ENCODE data around the gene SLF2. TPM values are rescaled to one million over a fixed set of nuclear protein-coding genes. Genes with fewer than 3 reads are reported as not detected.
A peak's percentile ranks its signal among the peaks of the same experiment; 100 is the strongest.

SLF2 gene
- total and polyA plus RNA-seq, 9 of the 15 experiments (the other 6 are each of a cell fraction or from before 2014, with no cell fraction given): 1.7 to 18.4 (median 7.8) TPM

- DNase-seq (ENCODE audit: extremely low read depth in 1 of 4, low spot score in 3 of 4): no peak
- no peak for FAIRE-seq
- Histone ChIP-seq H3K4me2 (ENCODE audit: insufficient read depth, low read length) (no peak overlapping the region), H3K9me1 (ENCODE audit: control insufficient read depth, insufficient read depth, low read length) (no peaks in the 10 kb centered on the region), H3K4me1 (replicated peaks in 1 of 2; ENCODE audit: control insufficient read depth in 2 of 2, insufficient read depth in 2 of 2, low read length in 2 of 2) (peaks cover 14 to 54% of the 10 kb centered on the region in 2 experiments; a peak in 4 of 5 replicates), H2AFZ (ENCODE audit: low read depth, low read length) (no peak overlapping the region), H3K9ac (ENCODE audit: insufficient read depth in 1 of 2, low read depth in 2 of 2, low read length in 2 of 2) (peak overlapping the region in 1 of 2 experiments; percentile 45; a peak in 2 of 4 replicates), H3K79me2 (ENCODE audit: control insufficient read depth, insufficient read depth, low read length) (peaks cover under 1% of the 10 kb centered on the region; the same call in 1 of the 3 replicates), H3K27me3 (ENCODE audit: control insufficient read depth in 2 of 2, insufficient read depth in 2 of 2, low read length in 2 of 2) (no peaks in the 10 kb centered on the region), H3K9me3 (replicated peaks; ENCODE audit: control insufficient read depth, insufficient read depth, low read depth, low read length) (no peaks in the 10 kb centered on the region), H3K4me3 (no peak overlapping the region), H3K36me3 (ENCODE audit: control insufficient read depth, insufficient read depth, low read length) (peaks cover 33% of the 10 kb centered on the region; the same call in 2 of the 3 replicates), H3K27ac (ENCODE audit: extremely low read depth, low read depth, low read length) (no peak overlapping the region), H4K20me1 (replicated peaks; ENCODE audit: control insufficient read depth, insufficient read depth, low read length) (no peaks in the 10 kb centered on the region)
- ChIA-PET POLR2A (interaction anchor here (0.7 to 1.5 kb wide), 3 partner anchors 14 to 1701 kb away, joined by 3 read pairs; no protein-coding TSS in a partner anchor), CTCF (ENCODE audit: low intra/inter-chr PET ratio) (no interaction called here)
- ATAC-seq: no peak
- WGBS (ENCODE audit: insufficient coverage, low coverage, missing lambda C conversion rate): 55% methylated on average over 10 of the region's 13 CpGs
- TF ChIP-seq CBX8 (IDR thresholded peaks at IDR 0.05; ENCODE audit: borderline replicate concordance, extremely low read depth, low read depth, low read length, poor library complexity, severe bottlenecking) (no peak), ZNF699 (CRISPR knock-in tag; IDR thresholded peaks at IDR 0.05; ENCODE audit: insufficient replicate concordance) (no peak), SUPT5H (IDR thresholded peaks at IDR 0.05) (peak; percentile 57), POLR2G (IDR thresholded peaks at IDR 0.05; ENCODE audit: low read depth, low read length) (0 out of 2 replicates have a peak, but pooled peaks have one; percentile 25)
- TF ChIP-seq, protein P1, sequence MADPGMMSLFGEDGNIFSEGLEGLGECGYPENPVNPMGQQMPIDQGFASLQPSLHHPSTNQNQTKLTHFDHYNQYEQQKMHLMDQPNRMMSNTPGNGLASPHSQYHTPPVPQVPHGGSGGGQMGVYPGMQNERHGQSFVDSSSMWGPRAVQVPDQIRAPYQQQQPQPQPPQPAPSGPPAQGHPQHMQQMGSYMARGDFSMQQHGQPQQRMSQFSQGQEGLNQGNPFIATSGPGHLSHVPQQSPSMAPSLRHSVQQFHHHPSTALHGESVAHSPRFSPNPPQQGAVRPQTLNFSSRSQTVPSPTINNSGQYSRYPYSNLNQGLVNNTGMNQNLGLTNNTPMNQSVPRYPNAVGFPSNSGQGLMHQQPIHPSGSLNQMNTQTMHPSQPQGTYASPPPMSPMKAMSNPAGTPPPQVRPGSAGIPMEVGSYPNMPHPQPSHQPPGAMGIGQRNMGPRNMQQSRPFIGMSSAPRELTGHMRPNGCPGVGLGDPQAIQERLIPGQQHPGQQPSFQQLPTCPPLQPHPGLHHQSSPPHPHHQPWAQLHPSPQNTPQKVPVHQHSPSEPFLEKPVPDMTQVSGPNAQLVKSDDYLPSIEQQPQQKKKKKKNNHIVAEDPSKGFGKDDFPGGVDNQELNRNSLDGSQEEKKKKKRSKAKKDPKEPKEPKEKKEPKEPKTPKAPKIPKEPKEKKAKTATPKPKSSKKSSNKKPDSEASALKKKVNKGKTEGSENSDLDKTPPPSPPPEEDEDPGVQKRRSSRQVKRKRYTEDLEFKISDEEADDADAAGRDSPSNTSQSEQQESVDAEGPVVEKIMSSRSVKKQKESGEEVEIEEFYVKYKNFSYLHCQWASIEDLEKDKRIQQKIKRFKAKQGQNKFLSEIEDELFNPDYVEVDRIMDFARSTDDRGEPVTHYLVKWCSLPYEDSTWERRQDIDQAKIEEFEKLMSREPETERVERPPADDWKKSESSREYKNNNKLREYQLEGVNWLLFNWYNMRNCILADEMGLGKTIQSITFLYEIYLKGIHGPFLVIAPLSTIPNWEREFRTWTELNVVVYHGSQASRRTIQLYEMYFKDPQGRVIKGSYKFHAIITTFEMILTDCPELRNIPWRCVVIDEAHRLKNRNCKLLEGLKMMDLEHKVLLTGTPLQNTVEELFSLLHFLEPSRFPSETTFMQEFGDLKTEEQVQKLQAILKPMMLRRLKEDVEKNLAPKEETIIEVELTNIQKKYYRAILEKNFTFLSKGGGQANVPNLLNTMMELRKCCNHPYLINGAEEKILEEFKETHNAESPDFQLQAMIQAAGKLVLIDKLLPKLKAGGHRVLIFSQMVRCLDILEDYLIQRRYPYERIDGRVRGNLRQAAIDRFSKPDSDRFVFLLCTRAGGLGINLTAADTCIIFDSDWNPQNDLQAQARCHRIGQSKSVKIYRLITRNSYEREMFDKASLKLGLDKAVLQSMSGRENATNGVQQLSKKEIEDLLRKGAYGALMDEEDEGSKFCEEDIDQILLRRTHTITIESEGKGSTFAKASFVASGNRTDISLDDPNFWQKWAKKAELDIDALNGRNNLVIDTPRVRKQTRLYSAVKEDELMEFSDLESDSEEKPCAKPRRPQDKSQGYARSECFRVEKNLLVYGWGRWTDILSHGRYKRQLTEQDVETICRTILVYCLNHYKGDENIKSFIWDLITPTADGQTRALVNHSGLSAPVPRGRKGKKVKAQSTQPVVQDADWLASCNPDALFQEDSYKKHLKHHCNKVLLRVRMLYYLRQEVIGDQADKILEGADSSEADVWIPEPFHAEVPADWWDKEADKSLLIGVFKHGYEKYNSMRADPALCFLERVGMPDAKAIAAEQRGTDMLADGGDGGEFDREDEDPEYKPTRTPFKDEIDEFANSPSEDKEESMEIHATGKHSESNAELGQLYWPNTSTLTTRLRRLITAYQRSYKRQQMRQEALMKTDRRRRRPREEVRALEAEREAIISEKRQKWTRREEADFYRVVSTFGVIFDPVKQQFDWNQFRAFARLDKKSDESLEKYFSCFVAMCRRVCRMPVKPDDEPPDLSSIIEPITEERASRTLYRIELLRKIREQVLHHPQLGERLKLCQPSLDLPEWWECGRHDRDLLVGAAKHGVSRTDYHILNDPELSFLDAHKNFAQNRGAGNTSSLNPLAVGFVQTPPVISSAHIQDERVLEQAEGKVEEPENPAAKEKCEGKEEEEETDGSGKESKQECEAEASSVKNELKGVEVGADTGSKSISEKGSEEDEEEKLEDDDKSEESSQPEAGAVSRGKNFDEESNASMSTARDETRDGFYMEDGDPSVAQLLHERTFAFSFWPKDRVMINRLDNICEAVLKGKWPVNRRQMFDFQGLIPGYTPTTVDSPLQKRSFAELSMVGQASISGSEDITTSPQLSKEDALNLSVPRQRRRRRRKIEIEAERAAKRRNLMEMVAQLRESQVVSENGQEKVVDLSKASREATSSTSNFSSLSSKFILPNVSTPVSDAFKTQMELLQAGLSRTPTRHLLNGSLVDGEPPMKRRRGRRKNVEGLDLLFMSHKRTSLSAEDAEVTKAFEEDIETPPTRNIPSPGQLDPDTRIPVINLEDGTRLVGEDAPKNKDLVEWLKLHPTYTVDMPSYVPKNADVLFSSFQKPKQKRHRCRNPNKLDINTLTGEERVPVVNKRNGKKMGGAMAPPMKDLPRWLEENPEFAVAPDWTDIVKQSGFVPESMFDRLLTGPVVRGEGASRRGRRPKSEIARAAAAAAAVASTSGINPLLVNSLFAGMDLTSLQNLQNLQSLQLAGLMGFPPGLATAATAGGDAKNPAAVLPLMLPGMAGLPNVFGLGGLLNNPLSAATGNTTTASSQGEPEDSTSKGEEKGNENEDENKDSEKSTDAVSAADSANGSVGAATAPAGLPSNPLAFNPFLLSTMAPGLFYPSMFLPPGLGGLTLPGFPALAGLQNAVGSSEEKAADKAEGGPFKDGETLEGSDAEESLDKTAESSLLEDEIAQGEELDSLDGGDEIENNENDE (IDR thresholded peaks at IDR 0.05; ENCODE audit: low read depth, low read length): no peak
- TF ChIP-seq, protein P2, sequence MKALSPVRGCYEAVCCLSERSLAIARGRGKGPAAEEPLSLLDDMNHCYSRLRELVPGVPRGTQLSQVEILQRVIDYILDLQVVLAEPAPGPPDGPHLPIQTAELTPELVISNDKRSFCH (CRISPR knock-in tag; IDR thresholded peaks at IDR 0.05): no peak
- TF ChIP-seq, protein P2 (tag; IDR thresholded peaks at IDR 0.05): no peak
- intact Hi-C loops (cut with micrococcal nuclease): no loop called here
- in situ Hi-C loops (cut with MboI): no loop called here
- BruUV-seq (replicated peaks): no TSS peak
Measured at GRCh38 chr10:101007915-101008822, 95.4 kb downstream of the SLF2 start.
